Fibroblast of skin of abdomen (primary cell): ENCODE data around the gene IKZF3.

Experiments
- DNase-seq: peaks from one replicate; pipeline ENCODE4 v3.0.0-alpha.2; 2013

IKZF3 gene

GRCh38 chr17:39814497-39814896 is 49.6 kb downstream of the IKZF3 start:
- DNase-seq: no peak

DNA sequence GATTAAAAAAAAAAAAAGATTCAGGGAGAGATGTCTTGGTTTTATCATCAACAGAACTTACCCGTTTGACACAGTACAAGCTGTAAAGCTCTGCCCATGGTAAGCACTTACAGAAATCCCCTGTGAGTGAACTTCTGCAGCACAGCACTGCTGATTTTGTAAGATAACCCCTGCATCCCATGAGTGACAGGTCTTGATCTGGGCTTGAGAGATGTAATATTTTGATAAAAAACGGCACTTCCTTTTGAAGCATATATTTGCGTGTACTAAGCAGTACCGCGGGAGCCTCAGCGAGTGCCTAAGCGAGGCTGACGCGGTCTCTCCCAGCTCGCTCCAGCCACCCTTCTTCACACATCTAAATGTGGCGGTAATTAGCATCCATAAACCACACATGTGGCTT is 50.5 kb downstream of the IKZF3 start:
- no peak for DNase-seq

DNA sequence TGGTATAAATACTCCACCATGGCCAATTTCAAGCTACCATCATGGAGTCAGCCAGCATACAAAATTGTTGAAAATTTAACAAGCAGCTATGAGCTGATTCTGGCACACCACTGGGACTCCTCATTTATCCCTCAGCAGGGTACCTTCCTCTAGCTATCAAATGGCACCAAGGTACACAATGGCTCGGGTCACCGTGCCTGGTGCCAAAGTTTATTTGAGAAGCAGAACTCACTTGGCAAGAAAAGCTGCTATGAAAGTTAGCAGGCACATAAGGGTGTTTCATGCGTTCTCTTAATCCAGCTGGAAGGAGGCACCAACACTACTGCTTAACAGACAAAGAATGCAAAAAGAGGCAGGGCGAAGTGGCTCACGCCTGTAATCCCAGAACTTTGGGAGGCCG is 51.6 kb downstream of the IKZF3 start:
- DNase-seq: no peak

DNA sequence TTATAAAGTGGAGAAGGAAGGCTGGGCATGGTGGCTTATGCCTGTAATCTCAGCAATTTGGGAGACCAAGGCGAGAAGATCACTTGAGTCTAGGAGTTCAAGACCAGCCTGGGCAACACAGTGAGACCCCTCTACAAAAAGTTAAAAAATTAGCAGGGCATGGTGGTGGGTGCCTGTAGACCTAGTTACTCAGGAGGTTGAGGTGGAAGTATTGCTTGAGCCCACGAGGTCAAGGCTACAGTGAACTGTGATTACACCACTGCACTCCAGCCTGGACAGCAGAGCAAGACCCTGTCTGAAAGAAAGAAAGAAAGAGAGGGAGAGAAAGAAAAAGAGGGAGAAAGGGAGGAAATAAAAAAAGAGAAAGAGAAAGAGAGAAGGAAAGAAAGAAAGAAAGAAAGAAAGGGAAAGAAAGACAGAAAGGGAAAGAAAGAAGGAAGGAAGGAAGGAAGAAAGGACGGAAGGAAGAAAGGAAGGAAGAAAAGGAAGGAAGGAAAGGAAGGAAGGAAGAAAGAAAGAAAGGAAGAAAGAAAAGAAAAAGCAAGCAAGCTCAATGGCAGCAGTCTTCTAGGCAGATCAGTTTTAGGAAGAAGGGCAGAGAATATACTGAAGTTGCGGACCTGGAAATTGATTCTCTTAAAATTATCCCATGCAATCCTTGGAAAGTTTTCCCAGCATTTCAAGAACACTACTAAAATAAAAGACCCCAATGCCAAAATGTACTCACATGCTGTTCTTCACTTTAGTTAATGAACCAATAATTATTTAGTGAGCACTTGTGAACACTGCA is 53.0 kb downstream of the IKZF3 start:
- DNase-seq: no peak

GRCh38 chr17:39809221-39809620 is 54.9 kb downstream of the IKZF3 start:
- DNase-seq: no peak

DNA sequence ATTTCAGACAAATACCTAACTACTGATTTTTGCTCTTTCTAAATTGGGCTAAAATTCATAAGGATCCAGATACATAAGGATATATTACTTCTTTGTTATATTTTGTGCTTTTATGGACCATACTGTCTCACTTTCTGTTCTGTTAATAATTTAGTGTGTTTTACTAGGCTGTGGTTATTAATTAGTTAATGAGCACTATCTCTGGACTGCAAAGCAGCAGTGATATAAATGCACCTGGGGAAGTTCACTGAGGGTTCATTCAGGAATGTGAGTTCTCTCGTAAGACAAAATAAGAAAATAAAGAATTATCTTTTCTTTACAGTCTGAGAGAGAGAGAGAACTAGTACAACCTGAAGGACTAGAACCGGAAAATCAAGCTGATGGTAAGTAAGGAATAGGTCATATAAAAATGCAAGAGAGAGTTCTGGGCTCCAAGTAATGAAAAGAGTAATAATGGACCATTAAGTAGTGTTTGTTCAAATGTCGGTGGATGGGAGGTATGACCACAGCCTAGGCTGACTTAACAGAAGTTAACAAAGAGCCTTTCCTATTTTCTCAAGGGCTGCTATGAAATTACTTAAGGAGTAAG is 55.6 kb downstream of the IKZF3 start:
- no peak for DNase-seq

DNA sequence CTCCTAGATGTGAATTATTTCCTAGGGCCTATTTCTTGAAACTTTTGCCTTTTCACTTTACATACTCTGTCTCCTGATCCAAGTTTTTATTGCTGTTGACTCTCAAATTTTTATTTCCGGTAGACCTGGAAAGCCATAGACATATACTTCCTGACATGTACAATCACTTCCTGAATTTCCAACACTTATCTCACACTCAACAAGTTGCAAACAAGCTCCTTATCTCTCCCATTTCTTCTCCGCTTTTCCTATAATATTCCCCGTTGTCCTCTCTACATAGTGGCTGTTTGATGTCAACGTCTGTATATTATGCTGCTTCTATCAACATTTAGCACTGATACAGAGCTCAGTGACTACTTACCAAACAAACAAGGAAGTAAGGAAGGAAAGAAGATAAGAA is 59.3 kb downstream of the IKZF3 start:
- DNase-seq: no peak

GRCh38 chr17:39801055-39801454 is 63.1 kb downstream of the IKZF3 start:
- DNase-seq: no peak

DNA sequence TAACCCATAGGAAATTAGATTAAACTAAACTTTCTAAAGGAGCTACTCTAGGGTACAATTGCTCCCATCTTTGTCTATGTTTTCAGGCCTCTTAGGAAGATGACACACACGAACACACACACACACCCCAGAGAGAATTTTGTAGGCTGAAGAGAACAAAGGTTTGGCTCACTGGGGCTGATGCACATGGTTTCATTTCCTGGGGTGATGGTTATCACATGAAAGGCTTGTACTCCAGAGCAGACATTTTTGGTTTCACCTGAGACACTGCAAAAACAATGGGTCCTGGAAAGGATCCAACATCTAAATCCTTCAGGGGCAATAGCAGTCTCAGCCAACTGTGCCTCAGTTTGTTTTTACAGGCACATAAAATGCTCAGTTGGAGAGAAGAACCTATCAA is 63.6 kb downstream of the IKZF3 start:
- DNase-seq: no peak

GRCh38 chr17:39799395-39799794 is 64.7 kb downstream of the IKZF3 start:
- DNase-seq: no peak

DNA sequence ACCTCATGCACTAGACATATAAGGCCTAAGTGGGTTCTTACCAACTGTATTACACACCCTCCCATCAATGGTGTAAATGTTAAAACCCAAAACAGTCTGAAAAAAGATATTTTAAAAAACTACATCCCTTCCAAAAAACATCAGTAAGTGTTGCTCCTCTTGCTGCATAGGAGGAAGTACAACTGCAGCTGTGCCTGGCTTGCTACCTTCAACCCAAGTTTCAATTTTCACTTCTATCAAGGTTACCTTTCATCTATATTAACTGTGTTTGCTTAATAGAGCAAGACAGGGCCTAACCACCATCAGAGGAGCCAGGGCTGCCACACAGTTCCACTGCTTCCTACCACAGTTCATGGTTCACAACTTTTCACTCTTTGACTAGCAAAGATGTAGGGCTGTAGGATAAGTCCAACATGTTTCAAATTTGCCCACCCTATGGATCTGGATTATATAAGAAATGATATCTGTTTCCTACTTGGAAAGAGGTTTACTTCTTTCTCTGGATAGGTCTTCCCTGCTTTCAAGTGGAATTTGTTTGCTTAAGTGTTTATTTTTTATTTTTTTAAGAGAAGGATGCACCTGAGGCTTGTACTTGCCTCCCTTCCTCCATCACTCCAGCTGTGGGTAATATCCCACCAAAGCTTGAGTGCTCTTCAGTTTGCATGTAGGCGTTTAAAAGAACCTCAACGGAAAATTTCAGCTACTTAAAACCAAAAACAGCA is 69.7 kb downstream of the IKZF3 start:
- no peak for DNase-seq

DNA sequence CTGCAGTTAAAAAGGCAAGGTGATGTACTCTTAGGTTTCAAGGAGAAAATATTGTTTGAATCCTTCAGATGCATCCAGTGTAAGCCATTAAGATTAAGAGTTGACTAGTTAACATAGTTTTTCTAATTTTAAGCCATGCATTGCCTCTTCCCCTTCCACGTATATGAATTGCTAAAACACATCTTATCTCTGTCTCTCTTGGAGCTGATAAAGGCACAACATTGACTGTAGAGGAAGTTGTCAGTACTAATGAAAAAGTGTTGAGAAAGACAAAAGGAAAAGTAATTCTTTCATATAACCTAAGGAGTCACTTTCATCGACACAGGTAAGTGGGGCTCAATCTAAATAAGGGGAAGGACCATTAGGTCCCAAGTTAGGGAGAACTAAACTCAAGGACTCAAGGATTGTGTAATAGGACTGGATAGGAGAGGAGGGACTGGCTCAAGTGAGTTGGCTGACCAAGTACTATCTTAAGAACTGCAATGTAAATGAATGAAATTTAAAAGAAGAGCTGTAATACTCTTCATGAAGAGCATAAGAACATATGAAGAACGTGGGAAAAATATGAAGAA is 70.7 kb downstream of the IKZF3 start:
- DNase-seq: no peak

GRCh38 chr17:39792526-39793221 is 71.4 kb downstream of the IKZF3 start:
- no peak for DNase-seq

GRCh38 chr17:39791111-39791992 is 72.8 kb downstream of the IKZF3 start:
- DNase-seq: no peak

DNA sequence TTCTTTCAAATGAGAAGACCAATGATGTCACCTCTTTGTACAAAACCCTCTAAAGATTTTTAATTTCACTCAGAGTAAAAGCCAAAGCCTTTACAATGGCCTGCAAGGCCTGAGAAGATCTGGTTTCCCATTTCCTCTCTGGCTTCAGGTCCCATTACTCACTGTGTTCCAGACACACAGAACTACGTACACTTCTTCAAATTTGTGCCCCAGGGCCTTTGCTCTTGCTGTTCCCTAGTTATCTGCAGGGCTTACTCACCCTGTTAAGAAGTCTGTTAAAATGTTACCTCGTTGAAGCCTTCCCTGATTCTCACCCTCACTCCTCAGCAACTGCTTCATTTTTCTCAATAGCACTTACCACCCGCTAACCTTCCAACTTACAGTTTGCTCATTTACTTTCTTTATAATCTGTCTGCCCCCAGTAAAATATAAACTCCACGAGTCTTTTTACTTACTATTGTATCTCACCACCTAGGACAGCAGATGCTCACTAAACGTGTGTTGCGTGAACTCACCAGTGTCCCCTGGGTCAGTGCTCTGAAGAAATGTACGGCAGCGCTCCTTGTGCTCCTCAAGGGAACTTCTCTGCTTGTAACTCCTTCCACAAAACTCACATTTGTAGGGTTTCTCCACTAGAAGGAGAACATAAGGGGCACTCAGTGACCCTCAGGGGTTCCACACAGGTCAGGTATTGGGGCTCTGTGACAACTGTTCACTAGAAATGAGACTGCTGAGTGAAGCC is 76.2 kb downstream of the IKZF3 start:
- no peak for DNase-seq

DNA sequence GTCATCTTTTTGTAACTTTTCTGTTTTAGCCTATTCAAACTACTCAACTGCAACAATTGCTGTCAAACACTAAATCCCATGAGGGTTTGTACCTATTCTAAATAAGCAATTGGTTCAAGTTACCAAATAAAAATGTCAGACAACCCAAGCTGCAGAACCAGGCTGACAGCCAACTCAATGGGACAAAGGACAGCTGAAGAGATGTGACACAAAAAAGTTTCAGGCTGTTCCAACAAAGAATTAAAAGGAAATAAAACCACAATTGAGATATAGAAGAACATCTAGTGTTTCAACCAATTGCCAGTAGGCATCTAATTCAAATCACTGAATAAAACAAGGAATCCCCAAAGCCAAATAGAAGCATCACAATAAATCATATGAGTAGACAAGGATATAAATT is 77.1 kb downstream of the IKZF3 start:
- DNase-seq: no peak

DNA sequence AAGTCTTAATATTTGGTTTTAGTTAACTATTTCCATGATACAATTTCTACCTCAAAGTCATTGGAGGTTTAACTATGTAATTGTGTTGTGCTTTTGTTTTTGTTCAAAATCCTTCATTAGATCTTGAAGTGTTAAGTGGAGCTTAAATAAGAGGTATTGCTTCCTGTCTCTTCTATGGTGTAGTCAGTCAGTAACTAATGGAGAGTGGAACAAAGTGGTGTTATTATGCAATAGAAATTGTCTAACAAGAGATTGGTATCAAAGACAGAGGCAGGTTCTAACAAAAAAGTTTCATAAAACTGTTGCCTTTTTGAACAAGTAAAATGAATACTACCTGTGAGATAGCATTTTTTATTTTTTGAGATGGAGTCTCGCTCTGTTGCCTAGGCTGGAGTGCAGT is 81.1 kb downstream of the IKZF3 start:
- no peak for DNase-seq

- DNase-seq: no peak
Measured at GRCh38 chr17:39782481-39782880, 81.6 kb downstream of the IKZF3 start.

- DNase-seq: no peak
Measured at GRCh38 chr17:39781861-39782213, 82.3 kb downstream of the IKZF3 start.

- no peak for DNase-seq
Measured at GRCh38 chr17:39781031-39781860, 82.9 kb downstream of the IKZF3 start.
